HG02943 (cell line): ENCODE results near the gene RPLP1.

ENCODE experiments used
- ATAC-seq: cut with Tn5 transposase; IDR thresholded peaks from one replicate; pipeline ENCODE4 v1.9.1; 2021; ENCODE audit warnings: mild to moderate bottlenecking, low read depth, moderate library complexity; ENCODE audit not compliant: unreplicated experiment

RPLP1 gene

DNA sequence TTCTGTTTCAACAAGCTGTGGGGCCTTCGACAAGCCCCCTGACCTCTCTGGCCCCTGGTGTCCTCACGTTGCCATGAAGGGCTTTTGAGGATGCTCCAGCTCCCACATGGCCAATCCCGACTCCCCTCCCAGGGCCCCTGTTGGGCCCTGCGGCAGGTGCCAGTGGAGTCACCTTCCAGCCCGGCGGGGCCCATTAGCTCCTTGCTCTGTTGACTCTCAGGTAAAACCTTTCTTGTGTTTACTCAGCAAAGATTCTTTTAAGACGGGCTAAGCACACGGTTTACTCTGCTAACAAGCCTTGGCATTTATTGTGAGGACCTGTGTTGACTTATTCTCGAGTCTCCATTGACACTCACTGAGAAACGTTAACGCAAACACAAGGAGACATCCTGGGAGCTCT is 15.0 kb downstream of the RPLP1 start:
- no peak for ATAC-seq

DNA sequence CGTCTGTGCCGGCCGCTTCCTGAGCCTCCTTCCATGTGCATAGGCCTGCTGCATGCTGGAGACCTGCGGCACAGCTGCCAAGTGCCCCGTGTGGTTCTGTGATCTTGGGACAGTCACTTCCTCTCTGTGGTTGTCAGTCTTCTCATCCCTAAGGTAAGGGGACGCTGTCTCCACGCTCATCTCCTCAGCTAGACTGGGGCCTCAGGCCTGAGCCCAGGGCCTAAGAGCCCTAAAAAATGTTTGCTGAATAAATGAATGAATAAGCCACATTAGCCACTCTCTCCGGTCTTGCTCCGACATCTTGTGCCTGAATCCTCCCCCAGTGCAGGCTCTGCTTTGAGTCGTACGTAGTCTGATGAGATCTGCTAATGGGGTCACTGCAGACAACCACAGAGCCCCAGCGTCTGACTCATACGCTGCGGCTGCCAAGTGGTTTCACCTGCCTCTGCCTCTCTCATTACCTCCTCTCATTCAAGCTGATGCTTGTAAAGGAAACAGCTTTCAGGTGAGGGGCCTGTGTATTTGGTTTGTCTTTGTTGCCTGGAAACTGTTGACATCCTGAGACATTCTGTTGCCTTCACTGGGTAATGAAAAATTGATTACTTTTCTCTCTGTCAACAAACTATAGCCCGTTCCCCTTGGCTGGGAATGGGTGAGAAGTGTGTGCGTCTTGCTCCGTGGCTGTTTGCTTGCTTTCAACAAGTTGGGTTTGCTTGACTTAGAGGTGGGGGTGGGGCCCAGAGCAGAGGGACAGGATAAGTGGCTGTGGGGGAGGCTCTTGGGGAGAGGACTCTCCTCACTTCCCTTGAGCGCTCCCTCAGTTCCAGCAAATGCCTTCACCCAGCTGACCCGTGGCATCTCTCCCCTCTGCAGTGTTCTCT is 15.9 kb downstream of the RPLP1 start:
- ATAC-seq = no peak

DNA sequence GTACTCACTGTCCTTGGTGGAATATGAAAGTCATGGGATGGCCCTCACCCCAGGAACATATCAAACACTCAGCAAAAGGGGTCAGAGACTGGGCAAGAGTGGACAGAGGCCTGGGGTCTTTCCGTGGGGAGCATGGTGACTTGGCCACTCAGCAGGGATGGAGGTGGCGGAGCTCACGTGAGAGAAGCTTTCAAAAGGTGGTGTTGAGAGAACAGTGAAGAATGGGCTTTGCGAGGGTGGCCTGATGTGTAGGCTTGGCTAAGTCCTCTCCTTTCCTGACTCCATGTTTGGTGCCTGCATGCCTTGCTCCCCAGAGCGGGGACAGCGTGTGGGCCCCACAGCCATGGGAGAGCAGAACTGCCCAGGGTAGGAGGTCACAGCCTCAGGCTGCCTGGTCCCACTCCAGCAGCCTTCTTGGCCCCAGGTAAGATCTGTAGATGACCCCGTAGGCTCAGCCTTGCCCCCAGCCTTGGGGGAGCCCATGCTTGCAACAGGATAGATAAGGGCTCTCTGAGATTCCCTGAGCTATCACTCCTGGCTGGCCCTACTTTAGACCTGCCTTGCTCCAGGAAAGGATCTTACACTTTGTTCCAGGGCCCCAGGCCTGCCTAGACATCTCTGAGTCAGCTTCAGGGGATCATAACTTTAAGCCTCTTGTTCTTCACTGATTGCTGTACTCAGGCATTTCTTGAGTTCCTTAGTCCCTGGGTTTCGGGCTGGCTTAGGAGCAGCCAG is 17.0 kb downstream of the RPLP1 start:
- no peak for ATAC-seq

DNA sequence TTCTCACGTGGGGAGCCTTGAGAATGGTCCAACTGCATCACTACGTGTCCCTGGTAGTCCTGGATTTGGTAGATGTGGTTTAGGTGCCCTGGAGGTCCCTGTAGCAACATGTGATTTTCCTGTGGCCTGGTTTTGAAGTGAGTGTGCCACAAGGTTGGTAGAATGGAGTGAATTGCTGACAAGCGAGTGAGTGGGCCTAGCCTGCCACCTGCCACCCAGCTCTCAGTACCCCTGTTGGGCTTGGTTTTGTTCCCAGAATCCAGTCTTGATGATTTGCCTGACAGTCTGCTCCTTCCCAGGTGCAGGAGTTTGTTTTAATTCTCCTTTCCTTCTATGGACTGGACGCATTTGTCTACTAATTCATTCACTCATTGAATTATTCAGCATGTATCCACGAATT is 19.4 kb downstream of the RPLP1 start:
- no peak for ATAC-seq

DNA sequence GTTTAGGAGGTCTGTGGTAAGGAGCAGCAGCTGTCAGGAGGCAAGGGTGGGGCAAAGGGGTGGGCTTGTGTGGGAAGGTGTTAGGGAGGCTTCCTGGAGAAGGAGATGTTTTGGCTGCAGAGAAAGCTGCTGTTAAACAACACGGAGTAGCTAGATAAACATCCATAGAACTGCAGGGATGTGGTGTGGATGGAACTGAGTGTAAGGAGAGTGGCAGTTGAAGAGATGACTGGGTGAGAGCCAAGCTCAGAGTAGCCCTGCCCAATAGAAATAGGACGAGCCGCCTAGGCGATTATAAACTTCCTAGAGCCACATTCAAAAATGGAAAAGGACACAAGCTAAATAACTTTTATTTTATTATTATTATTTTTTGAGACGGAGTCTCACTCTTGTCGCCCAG is 19.9 kb downstream of the RPLP1 start:
- ATAC-seq = no peak

DNA sequence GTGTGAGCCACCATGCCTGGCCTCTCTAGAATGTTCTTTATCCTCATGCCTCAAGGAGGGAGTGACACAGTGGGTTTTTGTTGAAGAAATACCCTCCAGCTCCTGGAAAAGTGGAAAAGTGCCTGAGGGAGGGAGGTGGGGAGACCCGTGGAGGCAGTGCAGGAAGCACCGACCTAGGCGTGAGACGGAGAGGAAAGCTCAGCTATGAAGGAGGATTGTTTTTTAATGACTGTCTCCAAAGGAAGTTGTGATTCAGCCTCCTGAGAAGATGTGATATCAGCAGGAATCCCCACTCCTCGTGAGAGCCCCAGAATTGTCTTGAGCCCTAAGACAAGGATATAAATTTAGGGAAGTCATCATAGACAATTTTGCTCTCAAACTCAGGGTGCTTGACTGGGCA is 21.7 kb downstream of the RPLP1 start:
- no peak for ATAC-seq

DNA sequence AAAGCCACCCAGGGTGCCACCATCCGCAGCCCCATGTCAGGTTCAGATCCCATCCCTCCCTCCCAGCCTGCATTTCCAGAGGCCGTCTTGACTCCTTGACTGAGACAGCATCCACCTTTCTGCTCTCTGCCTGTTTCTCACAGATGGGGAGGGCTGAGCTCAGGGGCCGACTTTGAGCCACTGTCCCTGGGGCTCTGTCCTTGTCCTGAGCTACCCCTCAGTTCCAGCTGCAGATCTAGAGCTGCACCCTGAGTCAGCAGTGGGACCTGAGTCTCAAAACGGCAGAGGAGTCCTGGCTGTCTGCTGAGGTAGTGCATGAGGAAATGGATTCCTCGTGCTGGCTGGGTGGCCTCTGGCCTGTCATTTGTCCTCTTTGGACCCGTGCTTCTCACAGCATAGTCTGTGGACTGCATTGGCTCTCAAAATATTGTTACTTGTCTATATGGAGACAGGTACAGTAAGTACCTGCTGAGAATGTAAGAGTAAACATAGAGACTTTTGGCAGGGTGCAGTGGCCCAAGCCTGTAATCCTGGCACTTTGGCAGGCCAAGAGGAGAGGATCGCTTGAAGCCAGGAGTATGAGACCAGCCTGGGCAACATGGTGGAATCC is 22.3 kb downstream of the RPLP1 start:
- no peak for ATAC-seq

DNA sequence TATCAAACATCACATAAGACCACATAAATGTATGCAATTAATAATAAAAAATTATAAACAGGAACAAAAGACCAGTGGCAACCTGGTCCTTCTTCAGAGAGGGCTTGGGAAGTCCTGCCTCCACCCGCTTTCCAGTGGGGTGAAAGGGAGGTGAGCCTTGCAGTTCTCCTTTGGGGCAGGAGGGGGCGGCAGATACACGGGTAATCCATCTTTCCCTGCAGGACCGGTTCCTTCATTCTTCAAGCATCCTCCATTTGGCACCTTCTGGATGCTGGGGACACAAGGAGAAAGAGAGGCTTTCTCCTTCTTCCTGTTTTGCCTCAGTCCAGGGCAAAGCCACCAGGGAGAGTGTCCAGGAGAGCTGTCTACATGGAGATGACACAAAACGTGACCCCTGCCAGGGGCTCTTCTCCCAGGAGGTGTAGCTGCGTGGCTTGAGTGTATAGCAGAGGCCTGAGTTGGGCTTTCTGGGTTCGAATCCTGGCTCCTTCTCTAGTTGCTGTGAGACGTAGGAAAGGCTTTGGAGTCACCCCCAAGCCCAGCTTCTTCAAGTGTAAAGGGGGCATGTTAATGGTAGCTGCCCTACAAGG is 23.2 kb downstream of the RPLP1 start:
- no peak for ATAC-seq

DNA sequence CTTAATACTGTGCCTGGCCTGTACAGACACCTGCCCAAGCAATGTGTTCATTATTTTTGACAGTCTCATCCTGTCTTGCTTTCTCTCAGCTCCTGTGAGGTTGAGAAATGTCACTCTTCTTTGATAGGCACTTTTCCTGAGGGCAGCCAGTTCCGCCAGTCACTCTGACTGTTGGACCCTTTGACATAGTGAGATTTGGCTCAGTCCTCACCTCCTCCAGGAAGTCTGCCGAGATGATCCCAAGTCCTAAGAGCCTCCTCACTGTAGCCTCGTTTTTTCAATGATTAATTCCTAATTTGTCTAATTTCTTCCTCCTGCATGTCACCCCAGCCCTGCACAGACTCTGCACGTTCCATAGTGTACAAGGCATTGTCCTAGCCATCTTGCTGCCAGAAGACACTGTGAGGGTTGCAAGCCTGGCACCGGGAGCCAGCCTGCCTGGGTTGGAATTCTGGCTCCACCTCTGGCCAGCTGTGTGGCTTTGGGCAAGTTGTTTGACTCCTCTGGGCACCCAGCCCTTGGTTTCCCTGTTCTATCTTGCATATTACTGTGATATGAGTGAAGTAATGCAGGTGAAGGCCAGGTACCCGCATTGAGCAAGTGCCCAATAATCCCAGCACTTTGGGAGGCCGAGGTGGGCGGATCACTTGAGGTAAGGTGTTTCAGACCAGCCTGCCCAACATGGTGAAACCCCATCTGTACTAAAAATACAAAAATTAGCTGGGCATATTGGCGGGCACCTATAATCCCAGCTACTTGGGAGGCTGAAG is 24.3 kb downstream of the RPLP1 start:
- no peak for ATAC-seq

DNA sequence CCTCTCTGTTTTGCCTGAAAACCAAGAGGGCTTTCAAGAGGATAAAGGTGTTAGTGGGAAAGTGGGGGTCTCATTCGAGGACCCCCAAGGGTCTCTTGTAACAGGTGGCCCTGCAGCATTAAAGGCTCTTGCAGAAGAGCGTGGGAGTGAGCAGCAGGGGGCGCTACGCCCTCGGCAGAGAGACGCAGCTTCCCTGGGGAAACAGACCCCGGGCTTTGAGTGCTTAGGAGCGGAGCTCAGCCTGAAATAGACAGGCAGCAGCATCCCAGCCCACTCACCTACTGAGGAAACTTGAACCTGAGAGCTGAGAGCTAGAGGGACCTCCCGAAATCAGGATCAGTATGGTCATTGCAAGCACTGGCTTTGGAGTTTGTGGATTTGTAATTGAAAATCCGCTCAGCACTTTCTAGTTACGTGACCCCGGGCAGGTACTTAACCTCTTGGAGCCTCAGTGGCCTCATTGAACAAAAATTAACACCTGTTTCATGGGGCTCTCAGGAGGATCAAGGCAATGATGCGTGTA is 25.7 kb downstream of the RPLP1 start:
- no peak for ATAC-seq

DNA sequence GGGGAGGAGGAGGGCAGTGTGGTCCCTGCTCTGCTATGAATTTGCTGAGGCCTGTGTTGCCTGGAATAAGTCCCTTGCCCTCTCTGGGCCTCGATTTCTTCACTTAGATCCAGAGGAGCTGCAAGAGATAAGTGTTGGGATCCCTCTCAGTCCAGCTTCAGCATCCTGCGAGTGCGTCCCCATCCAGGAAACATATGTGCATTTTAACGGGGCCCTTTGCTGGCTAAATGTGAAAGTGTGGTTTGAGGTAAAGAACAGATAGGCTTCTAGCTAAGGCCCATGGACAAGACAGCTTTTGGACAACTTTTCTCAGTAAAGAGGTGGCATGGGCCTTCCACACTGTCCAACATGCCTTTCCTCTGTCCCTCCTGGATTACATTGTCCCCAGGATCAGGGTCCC is 26.5 kb downstream of the RPLP1 start:
- no peak for ATAC-seq

DNA sequence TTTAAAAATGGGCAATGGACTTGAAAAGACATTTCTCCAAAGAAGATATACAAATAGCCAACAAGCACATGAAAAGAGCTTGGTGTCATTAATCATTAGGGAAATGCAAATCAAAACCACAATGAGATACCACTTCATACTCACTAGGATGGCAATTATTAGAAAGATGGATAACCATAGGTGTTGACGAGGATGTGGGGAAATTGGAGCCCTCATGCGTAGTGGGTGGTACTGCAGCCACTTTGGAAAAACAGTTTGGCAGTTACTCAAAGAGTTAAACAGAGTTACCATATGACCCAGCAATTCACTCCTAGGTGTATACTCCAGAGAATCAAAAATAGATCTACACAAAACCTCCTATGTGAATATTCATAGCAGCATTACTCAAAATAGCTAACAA is 27.4 kb downstream of the RPLP1 start:
- no peak for ATAC-seq

DNA sequence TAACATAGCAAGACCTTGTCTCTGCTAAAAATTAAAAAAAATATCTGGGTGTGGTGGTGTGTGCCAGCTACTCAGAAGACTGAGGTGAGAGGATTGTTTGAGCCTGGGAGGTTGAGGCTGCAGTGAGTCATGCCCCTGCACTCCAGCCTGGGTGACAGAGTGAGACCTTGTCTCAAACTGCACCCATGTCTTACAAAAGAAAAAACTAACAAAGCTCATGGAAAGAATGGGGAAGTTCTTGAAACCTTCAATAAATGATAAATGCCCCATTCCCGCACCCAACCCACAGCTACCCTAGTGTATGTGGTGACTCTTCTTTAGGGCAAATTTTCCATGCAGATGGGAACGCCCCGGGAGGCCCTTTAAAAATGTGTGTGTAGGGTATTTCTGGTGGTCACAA is 28.3 kb downstream of the RPLP1 start:
- no peak for ATAC-seq

DNA sequence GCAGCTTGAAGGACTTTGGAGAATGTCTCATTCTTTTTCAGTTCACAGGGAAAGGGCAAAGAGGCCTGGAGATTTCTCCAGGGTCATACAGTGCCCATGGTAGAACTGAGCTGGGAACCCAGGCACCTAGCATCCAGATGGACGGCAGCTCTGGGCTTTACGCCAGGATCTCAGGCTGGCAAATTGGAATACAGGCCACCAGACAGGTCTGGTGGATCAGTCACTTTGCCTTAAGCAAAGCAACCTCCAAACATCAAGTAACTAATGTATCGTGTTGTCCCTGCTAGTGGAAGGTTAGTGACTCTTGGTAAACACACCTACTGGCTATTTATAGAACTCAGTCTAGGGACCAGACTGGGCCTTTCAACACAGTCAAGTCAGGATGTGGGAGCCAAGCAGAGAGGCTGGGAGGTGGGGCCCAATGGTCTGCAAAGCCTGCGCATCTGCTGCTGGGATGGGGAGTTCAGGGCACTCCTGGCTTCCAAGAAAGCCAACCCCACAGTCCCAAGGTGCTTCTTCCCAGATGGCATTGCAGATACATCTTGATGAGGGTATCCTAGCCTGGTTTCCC is 30.2 kb downstream of the RPLP1 start:
- ATAC-seq = no peak

DNA sequence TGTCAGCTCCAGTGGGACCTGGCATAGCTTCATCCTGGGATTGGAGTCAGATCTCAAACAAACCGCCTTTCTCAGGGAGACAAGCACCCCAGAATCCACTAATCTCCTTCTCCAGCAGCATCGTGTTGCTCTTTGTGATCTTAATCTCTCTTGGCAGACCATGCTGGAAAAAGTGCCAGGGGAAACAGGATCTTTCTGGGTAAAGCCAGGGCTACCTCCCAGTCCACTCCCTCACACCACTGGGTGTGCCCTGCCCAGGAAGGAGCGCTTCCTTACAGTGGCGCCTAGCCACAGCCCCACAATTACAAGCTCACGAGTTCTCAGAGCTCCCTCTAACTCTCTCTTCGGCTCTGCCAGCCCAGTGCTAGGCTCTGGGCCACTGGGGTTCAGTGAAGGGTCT is 32.2 kb downstream of the RPLP1 start:
- ATAC-seq = no peak

DNA sequence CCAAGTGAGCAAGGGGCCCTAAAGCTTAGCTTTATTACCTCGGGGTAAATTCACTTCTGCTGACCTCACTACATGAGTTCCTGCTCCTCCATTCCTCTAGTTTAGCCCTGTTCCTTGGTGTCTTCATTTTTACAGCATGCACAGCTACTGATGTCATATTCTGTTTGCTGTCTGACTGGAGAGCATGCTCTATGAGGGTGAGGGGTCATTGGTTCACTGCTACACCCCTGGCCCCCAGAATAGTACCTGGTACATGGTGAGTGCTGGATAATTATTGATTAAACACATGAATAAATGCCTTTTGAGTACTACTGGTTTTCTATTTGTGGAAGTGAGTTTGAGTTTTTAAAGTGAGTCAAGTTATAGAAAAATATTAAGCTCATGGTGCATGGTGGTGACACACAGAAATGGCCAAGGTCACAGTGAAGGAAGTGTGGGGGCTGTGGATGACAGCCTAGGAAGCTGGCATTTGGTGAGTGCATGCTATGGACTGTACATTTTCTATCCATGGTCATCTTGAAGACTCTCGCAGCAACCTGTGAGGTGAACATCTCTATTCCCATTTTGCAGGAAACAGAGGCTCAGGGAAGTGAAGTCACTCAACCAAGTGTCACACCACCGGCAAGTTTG is 34.0 kb downstream of the RPLP1 start:
- no peak for ATAC-seq

DNA sequence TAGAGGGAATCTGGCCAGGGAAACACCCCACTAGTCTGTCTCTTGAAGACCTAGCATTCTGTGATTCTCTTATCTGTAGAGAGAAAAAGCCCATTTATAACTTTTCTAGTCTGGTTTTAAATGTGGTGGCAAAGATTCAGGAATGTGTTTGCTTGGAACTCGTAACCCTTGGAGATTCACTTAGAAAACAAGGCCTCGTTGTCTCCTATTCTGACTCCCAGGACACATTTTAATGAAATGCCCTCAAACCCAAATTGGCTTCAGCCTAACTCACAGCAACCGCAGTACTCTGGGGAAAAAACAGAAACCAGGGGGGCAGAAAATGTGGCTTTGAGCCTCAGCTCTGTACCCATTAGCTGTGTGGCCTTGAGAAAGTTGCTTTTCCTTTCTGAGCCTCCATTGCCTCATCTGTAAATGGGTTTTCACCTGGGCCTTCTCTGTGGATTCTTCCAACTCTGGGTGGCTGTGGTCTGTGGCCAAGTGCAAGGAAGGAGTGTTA is 36.5 kb downstream of the RPLP1 start:
- ATAC-seq = no peak

DNA sequence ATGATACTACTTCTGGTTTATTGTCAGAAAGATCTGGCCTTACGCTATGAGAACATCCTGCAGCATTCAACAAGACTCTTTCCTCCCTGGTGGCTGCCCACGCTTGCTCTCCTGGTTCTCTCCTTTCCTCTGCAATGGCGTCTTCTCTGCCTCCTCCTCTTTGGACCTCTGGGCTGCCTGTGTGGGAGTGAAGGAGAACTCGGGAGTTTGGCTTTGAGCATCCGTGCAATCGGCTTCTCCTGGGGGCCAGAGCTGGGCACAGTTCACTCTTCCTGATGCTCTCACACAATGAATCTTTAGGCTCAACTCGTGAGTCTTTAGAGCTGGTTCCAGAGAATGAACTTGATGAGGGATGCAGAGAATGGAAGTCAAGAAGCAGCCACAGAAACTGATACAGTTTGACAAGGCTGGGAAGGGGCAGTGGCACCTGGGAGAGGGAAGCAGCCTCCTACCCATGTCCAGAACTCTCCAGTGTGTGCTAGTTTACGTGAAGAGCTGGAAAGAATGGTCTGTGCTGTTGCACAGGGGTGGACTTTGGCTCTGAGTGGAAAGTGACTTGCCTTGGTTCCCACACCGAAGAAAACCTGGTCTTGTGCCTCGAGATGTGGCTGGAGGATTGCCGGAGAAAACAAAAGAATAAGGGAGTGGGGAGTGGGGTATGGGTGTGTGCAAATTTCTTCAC is 37.9 kb downstream of the RPLP1 start:
- no peak for ATAC-seq

DNA sequence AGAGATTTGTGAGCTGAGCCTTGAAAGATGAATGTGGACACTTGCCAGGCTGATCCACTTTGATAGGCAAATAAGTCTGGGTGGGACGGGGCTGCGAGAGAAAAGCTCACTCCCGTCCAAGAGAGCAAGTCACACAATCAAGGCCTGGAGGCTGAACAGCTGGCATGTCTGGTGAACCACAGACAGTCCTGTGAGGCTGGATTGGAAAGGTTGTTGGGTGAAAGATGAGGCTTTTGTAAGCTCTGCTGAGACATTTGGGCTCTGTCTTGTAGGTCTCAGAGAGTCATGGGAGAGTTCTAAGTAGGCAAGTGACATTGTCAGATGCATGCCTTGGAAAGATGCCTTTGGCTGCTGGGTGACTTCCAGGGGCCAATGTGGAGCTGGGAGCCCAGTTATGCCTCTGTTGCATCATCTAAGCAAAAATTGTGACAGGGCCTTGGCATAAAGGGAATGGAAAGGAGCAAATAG is 38.5 kb downstream of the RPLP1 start:
- no peak for ATAC-seq
